HG03039 (cell line): ENCODE results near the gene IL36RN.

Experiments
- ATAC-seq: cut with Tn5 transposase; IDR thresholded peaks from one replicate; pipeline ENCODE4 v1.9.1; 2021; ENCODE audit warnings: mild to moderate bottlenecking, moderate library complexity; ENCODE audit not compliant: unreplicated experiment

IL36RN gene

GRCh38 chr2:113046465-113046864 lies 12.5 kb upstream of the IL36RN start:
- no peak for ATAC-seq

GRCh38 chr2:113050921-113051895 lies 7.8 kb upstream of the IL36RN start:
- no peak for ATAC-seq

GRCh38 chr2:113052396-113052917 lies 6.5 kb upstream of the IL36RN start, which contains the start of gene IL36B:
Gene IL36B (minus strand): TSS chr2:113052867.
- no peak for ATAC-seq

- ATAC-seq, result no peak
These were observed 5.3 kb upstream of the IL36RN start for GRCh38 chr2:113053666-113054065.

- ATAC-seq, result no peak
These were observed 4.9 kb upstream of the IL36RN start for GRCh38 chr2:113054066-113054465.

- ATAC-seq, result no peak
These were observed 2.5 kb upstream of the IL36RN start for GRCh38 chr2:113056521-113056920.

- no peak for ATAC-seq
These were observed 1.9 kb upstream of the IL36RN start for GRCh38 chr2:113057117-113057516.

- no peak for ATAC-seq
These were observed 495 bp upstream of the IL36RN start for GRCh38 chr2:113058411-113058994.

GRCh38 chr2:113060396-113060795 lies 1.4 kb downstream of the IL36RN start:
- no peak for ATAC-seq

GRCh38 chr2:113060796-113061195 lies 1.8 kb downstream of the IL36RN start:
- ATAC-seq, result no peak

- no peak for ATAC-seq
These were observed 2.2 kb downstream of the IL36RN start for GRCh38 chr2:113061241-113061640.

- ATAC-seq, result no peak
These were observed 3.1 kb downstream of the IL36RN start for GRCh38 chr2:113061896-113062770.

- no peak for ATAC-seq
These were observed 5.3 kb downstream of the IL36RN start for GRCh38 chr2:113064281-113064680.

- no peak for ATAC-seq
These were observed 5.9 kb downstream of the IL36RN start for GRCh38 chr2:113064898-113065297.

- no peak for ATAC-seq
These were observed 8.7 kb downstream of the IL36RN start, which contains the start of gene IL1F10 for GRCh38 chr2:113067681-113068080. Gene IL1F10 (plus strand): TSS chr2:113067970. CDS start chr2:113072739, 4,769 bp downstream.

- ATAC-seq, result no peak
These were observed 9.3 kb downstream of the IL36RN start for GRCh38 chr2:113068249-113068648.

GRCh38 chr2:113068706-113069485 lies 9.9 kb downstream of the IL36RN start:
- no peak for ATAC-seq

GRCh38 chr2:113069676-113070605 lies 10.9 kb downstream of the IL36RN start:
- ATAC-seq, result no peak

GRCh38 chr2:113070606-113070975 lies 11.6 kb downstream of the IL36RN start:
- ATAC-seq, result no peak
